Measurements from ENCODE around the gene CDH4. TPM values are rescaled to one million over a fixed set of nuclear protein-coding genes. Genes with fewer than 3 reads are reported as not detected.

Gene CDH4
- total RNA-seq, 1 donor from 2014 or later, result 0.99 TPM

GRCh38 chr20:61985096-61985495 is 733.0 kb downstream of the CDH4 start:
- Mint-ChIP-seq H3K9me3 (ENCODE audit: low read depth) (no peaks in the 10 kb centered on the region), H3K4me3 (ENCODE audit: unreplicated experiment) (no peak overlapping the region), H3K27me3 (ENCODE audit: low read depth) (no peaks in the 10 kb centered on the region), H3K36me3 (ENCODE audit: low read depth) (peaks cover 13% of the 10 kb centered on the region), H3K27ac (ENCODE audit: unreplicated experiment) (no peak overlapping the region), H3K4me1 (ENCODE audit: low read depth) (no peaks in the 10 kb centered on the region)
- DNase-seq (ENCODE audit: low spot score), result peak; percentile 48
- TF ChIP-seq CTCF (IDR thresholded peaks at IDR 0.05), result no peak

GRCh38 chr20:61986762-61987321 is 734.8 kb downstream of the CDH4 start:
- peaks cover 28% of the 10 kb centered on the region for H3K36me3 Mint-ChIP-seq (ENCODE audit: low read depth)
- no peaks in the 10 kb centered on the region for H3K4me1 Mint-ChIP-seq (ENCODE audit: low read depth)
- no peak for TF ChIP-seq CTCF (IDR thresholded peaks at IDR 0.05)
- no peak overlapping the region for H3K4me3 Mint-ChIP-seq (ENCODE audit: unreplicated experiment)
- no peaks in the 10 kb centered on the region for H3K27me3 Mint-ChIP-seq (ENCODE audit: low read depth)
- DNase-seq (ENCODE audit: low spot score), result peak; percentile 68
- no peak overlapping the region for H3K27ac Mint-ChIP-seq (ENCODE audit: unreplicated experiment)
- peaks cover 9% of the 10 kb centered on the region for H3K9me3 Mint-ChIP-seq (ENCODE audit: low read depth)

GRCh38 chr20:61988665-61989064 is 736.6 kb downstream of the CDH4 start:
- no peak overlapping the region for H3K27ac Mint-ChIP-seq (ENCODE audit: unreplicated experiment)
- H3K27me3 Mint-ChIP-seq (ENCODE audit: low read depth), result no peaks in the 10 kb centered on the region
- H3K4me3 Mint-ChIP-seq (ENCODE audit: unreplicated experiment), result no peak overlapping the region
- H3K4me1 Mint-ChIP-seq (ENCODE audit: low read depth), result no peaks in the 10 kb centered on the region
- DNase-seq (ENCODE audit: low spot score), result peak; percentile 85
- TF ChIP-seq CTCF (IDR thresholded peaks at IDR 0.05), result no peak
- H3K9me3 Mint-ChIP-seq (ENCODE audit: low read depth), result peaks cover 18% of the 10 kb centered on the region
- peaks cover 46% of the 10 kb centered on the region for H3K36me3 Mint-ChIP-seq (ENCODE audit: low read depth)

- H3K4me3 Mint-ChIP-seq (ENCODE audit: unreplicated experiment), result no peak overlapping the region
- peak; percentile 69 for DNase-seq (ENCODE audit: low spot score)
- no peak overlapping the region for H3K27ac Mint-ChIP-seq (ENCODE audit: unreplicated experiment)
- no peak for TF ChIP-seq CTCF (IDR thresholded peaks at IDR 0.05)
- peaks cover 18% of the 10 kb centered on the region for H3K9me3 Mint-ChIP-seq (ENCODE audit: low read depth)
- H3K27me3 Mint-ChIP-seq (ENCODE audit: low read depth), result no peaks in the 10 kb centered on the region
- peaks cover 55% of the 10 kb centered on the region for H3K36me3 Mint-ChIP-seq (ENCODE audit: low read depth)
- no peaks in the 10 kb centered on the region for H3K4me1 Mint-ChIP-seq (ENCODE audit: low read depth)
Measured at GRCh38 chr20:61989741-61990140, 737.7 kb downstream of the CDH4 start.

Small RNA genes lying within 50 kb of the gene (microRNA-seq; reads per million reads assigned to microRNA genes)
- gene MIR1257 (ENCODE audit: borderline number of aligned reads), result not detected
